ENCODE measurements around the gene CYTH4. TPM values are rescaled to one million over a fixed set of nuclear protein-coding genes. Genes with fewer than 3 reads are reported as not detected.

CYTH4 gene
- total RNA-seq, 1 donor from 2014 or later: 13.2 TPM

- DNase-seq: no peak
Observed at GRCh38 chr22:37291559-37292298, 9.4 kb downstream of the CYTH4 start.

- no peak for DNase-seq
Observed at GRCh38 chr22:37292641-37293040, 10.3 kb downstream of the CYTH4 start.

GRCh38 chr22:37293172-37293571 is 10.9 kb downstream of the CYTH4 start:
- no peak for DNase-seq

- no peak for DNase-seq
Observed at GRCh38 chr22:37294747-37295146, 12.4 kb downstream of the CYTH4 start.

- no peak for DNase-seq
Observed at GRCh38 chr22:37295213-37295886, 13.0 kb downstream of the CYTH4 start.

- no peak for DNase-seq
Observed at GRCh38 chr22:37295946-37296345, 13.6 kb downstream of the CYTH4 start.

- no peak for DNase-seq
Observed at GRCh38 chr22:37298748-37299495, 16.6 kb downstream of the CYTH4 start.

GRCh38 chr22:37299969-37300509 is 17.7 kb downstream of the CYTH4 start:
- DNase-seq: no peak

GRCh38 chr22:37300551-37301017 is 18.3 kb downstream of the CYTH4 start:
- DNase-seq: no peak

GRCh38 chr22:37301144-37301830 is 19.0 kb downstream of the CYTH4 start:
- no peak for DNase-seq

- DNase-seq: no peak
Observed at GRCh38 chr22:37302674-37303555, 20.6 kb downstream of the CYTH4 start.

- DNase-seq: no peak
Observed at GRCh38 chr22:37303821-37304274, 21.5 kb downstream of the CYTH4 start.

- DNase-seq: no peak
Observed at GRCh38 chr22:37304595-37305343, 22.5 kb downstream of the CYTH4 start.

GRCh38 chr22:37305887-37306286 is 23.6 kb downstream of the CYTH4 start:
- DNase-seq: no peak

GRCh38 chr22:37306494-37306829 is 24.2 kb downstream of the CYTH4 start:
- DNase-seq: no peak

GRCh38 chr22:37308385-37309200 is 26.3 kb downstream of the CYTH4 start:
- DNase-seq: no peak

GRCh38 chr22:37309211-37310074 is 27.1 kb downstream of the CYTH4 start:
- no peak for DNase-seq

GRCh38 chr22:37310075-37310606 is 27.8 kb downstream of the CYTH4 start:
- no peak for DNase-seq
